Measurements from ENCODE around the gene GMPS.

- no peak for TF ChIP-seq BHLHE40 (IDR thresholded peaks at IDR 0.05; ENCODE audit: borderline replicate concordance)
- TF ChIP-seq TARDBP (IDR thresholded peaks at IDR 0.05): no peak
- TF ChIP-seq ARNT (IDR thresholded peaks at IDR 0.05): no peak
- no peak for TF ChIP-seq HDGF (IDR thresholded peaks at IDR 0.05; ENCODE audit: borderline replicate concordance)
- no peak for TF ChIP-seq FOXK2 (IDR thresholded peaks at IDR 0.05)
- no peak for TF ChIP-seq NFRKB (IDR thresholded peaks at IDR 0.05)
These were observed 26.9 kb upstream of the GMPS start for GRCh38 chr3:155843569-155843968.

Measured in HEK293T (cell line).